ENCODE data around the gene EIF3J.
"Not testable (repeated sequence)": the region's sequence is repeated elsewhere in the genome, so short reads cannot be mapped to it uniquely, and the experiment has no call there.

EIF3J gene

GRCh38 chr15:44536302-44536961 is 515 bp upstream of the EIF3J start:
- in situ Hi-C loops (cut with MboI; ENCODE audit: low pct_unique_long_range_greater_than_20kb, low sequenced_read_pairs, unreplicated experiment), result no loop called here
- DNase-seq (ENCODE audit: low spot score), result no peak

GRCh38 chr15:44537735-44538240 is 841 bp downstream of the EIF3J start:
- DNase-seq (ENCODE audit: low spot score), result peak; percentile 23
- TF ChIP-seq CTCF (IDR thresholded peaks at IDR 0.05; ENCODE audit: extremely low read depth, insufficient read depth, missing control alignments), result no peak
- in situ Hi-C loops (cut with MboI; ENCODE audit: low pct_unique_long_range_greater_than_20kb, low sequenced_read_pairs, unreplicated experiment), result no loop called here

More at GRCh38 chr15:44536302-44536961, 515 bp upstream of the EIF3J start:
- TF ChIP-seq CTCF (IDR thresholded peaks at IDR 0.05; ENCODE audit: extremely low read depth, insufficient read depth, missing control alignments), result peak; percentile 45

GRCh38 chr15:44541282-44541958 is 4.5 kb downstream of the EIF3J start:
- no peak for TF ChIP-seq CTCF (IDR thresholded peaks at IDR 0.05; ENCODE audit: extremely low read depth, insufficient read depth, missing control alignments)
- no peak for DNase-seq (ENCODE audit: low spot score)
- in situ Hi-C loops (cut with MboI; ENCODE audit: low pct_unique_long_range_greater_than_20kb, low sequenced_read_pairs, unreplicated experiment), result no loop called here

- in situ Hi-C loops (cut with MboI; ENCODE audit: low pct_unique_long_range_greater_than_20kb, low sequenced_read_pairs, unreplicated experiment), result no loop called here
- no peak for DNase-seq (ENCODE audit: low spot score)
- TF ChIP-seq CTCF (IDR thresholded peaks at IDR 0.05; ENCODE audit: extremely low read depth, insufficient read depth, missing control alignments), result no peak
Observed at GRCh38 chr15:44542596-44542995, 5.6 kb downstream of the EIF3J start.

GRCh38 chr15:44544745-44545144 is 7.8 kb downstream of the EIF3J start:
- not testable (repeated sequence) for DNase-seq (ENCODE audit: low spot score)

GRCh38 chr15:44545913-44546802 is 9.2 kb downstream of the EIF3J start:
- in situ Hi-C loops (cut with MboI; ENCODE audit: low pct_unique_long_range_greater_than_20kb, low sequenced_read_pairs, unreplicated experiment), result no loop called here
- DNase-seq (ENCODE audit: low spot score), result peak; percentile 53
- TF ChIP-seq CTCF (IDR thresholded peaks at IDR 0.05; ENCODE audit: extremely low read depth, insufficient read depth, missing control alignments), result peak; percentile 56

More at GRCh38 chr15:44544745-44545144, 7.8 kb downstream of the EIF3J start:
- in situ Hi-C loops (cut with MboI; ENCODE audit: low pct_unique_long_range_greater_than_20kb, low sequenced_read_pairs, unreplicated experiment), result not testable (repeated sequence)

GRCh38 chr15:44549152-44549551 is 12.2 kb downstream of the EIF3J start:
- in situ Hi-C loops (cut with MboI; ENCODE audit: low pct_unique_long_range_greater_than_20kb, low sequenced_read_pairs, unreplicated experiment); DNase-seq (ENCODE audit: low spot score): not testable (repeated sequence)
